Fibroblast of upper back skin (primary cell): ENCODE results near the gene ZFAND3.
"Not testable (repeated sequence)": the region's sequence is repeated elsewhere in the genome, so short reads cannot be mapped to it uniquely, and the experiment has no call there.

Experiments used
- DNase-seq: peaks from one replicate; pipeline ENCODE4 v3.0.0-alpha.2; 2013

Gene ZFAND3

GRCh38 chr6:38100380-38100779 is 280.9 kb downstream of the ZFAND3 start:
- DNase-seq, result no peak

GRCh38 chr6:38103921-38104320 is 284.4 kb downstream of the ZFAND3 start:
- DNase-seq, result no peak

GRCh38 chr6:38105066-38105465 is 285.5 kb downstream of the ZFAND3 start:
- no peak for DNase-seq

- DNase-seq, result no peak
Observed at GRCh38 chr6:38107073-38107472, 287.5 kb downstream of the ZFAND3 start.

- no peak for DNase-seq
Observed at GRCh38 chr6:38110481-38110971, 291.0 kb downstream of the ZFAND3 start.

- no peak for DNase-seq
Observed at GRCh38 chr6:38112181-38112580, 292.7 kb downstream of the ZFAND3 start.

- no peak for DNase-seq
Observed at GRCh38 chr6:38113825-38114576, 294.5 kb downstream of the ZFAND3 start.

- DNase-seq, result no peak
Observed at GRCh38 chr6:38114976-38115625, 295.6 kb downstream of the ZFAND3 start.

- DNase-seq, result no peak
Observed at GRCh38 chr6:38115626-38116008, 296.1 kb downstream of the ZFAND3 start.

GRCh38 chr6:38116248-38116647 is 296.7 kb downstream of the ZFAND3 start:
- DNase-seq, result no peak

- DNase-seq, result peak; percentile 38
Observed at GRCh38 chr6:38117281-38117680, 297.8 kb downstream of the ZFAND3 start.

GRCh38 chr6:38118791-38119365 is 299.4 kb downstream of the ZFAND3 start:
- no peak for DNase-seq

GRCh38 chr6:38119516-38119915 is 300.0 kb downstream of the ZFAND3 start:
- DNase-seq, result no peak

- not testable (repeated sequence) for DNase-seq
Observed at GRCh38 chr6:38124224-38124926, 304.8 kb downstream of the ZFAND3 start.

- no peak for DNase-seq
Observed at GRCh38 chr6:38127284-38127683, 307.8 kb downstream of the ZFAND3 start.

GRCh38 chr6:38131527-38131965 is 312.0 kb downstream of the ZFAND3 start:
- peak; percentile 99 for DNase-seq

GRCh38 chr6:38133932-38134703 is 314.6 kb downstream of the ZFAND3 start:
- no peak for DNase-seq

- no peak for DNase-seq
Observed at GRCh38 chr6:38134704-38135088, 315.2 kb downstream of the ZFAND3 start.

- no peak for DNase-seq
Observed at GRCh38 chr6:38136547-38136946, 317.0 kb downstream of the ZFAND3 start.

GRCh38 chr6:38137608-38138265 is 318.2 kb downstream of the ZFAND3 start:
- DNase-seq, result no peak

GRCh38 chr6:38138374-38138773 is 318.8 kb downstream of the ZFAND3 start:
- no peak for DNase-seq

GRCh38 chr6:38141085-38141484 is 321.6 kb downstream of the ZFAND3 start:
- DNase-seq, result no peak
